ENCODE measurements around the gene STK10. TPM values are rescaled to one million over a fixed set of nuclear protein-coding genes. Genes with fewer than 3 reads are reported as not detected.

STK10 gene
- polyA plus RNA-seq, 1 of the 3 experiments (the other 2 are of a cell fraction), result 11.0 TPM

DNA sequence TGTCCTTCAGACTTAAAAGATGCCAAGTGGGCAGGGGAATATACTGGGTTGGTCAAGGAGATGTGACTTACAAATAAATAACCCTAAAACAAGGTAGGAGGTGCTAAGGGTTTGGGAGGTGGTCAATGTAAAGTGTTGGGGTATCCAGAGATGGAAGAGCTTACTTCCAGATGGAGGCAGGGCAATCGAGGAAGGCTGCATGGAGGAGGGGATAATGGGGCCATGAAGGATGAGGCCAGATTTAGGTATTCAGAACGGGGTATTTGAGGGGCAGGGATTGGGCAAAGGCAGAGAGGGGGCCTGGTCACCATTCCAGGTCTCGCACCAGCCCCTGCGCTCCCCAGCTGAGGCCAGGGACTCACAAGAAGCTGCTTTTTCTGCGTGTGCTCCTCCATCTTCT lies 123.7 kb downstream of the STK10 start:
- DNase-seq, result no peak
- Histone ChIP-seq H3K4me1 (ENCODE audit: control insufficient read depth in 1 of 2, insufficient read depth in 2 of 2, low read depth in 1 of 2, low read length in 1 of 2) (peaks cover 0 to 5% of the 10 kb centered on the region in 2 experiments; a peak in 1 of 4 replicates), H3K4me2 (no peak overlapping the region), H4K20me1 (ENCODE audit: insufficient read depth) (no peaks in the 10 kb centered on the region), H3K27me3 (ENCODE audit: insufficient read depth) (no peaks in the 10 kb centered on the region), H3F3A (replicated peaks; ENCODE audit: insufficient read depth) (no peaks in the 10 kb centered on the region), H3K36me3 (replicated peaks in 1 of 2; ENCODE audit: control insufficient read depth in 1 of 2, insufficient read depth in 2 of 2, low read length in 1 of 2) (peaks cover 17 to 29% of the 10 kb centered on the region in 2 experiments), H2AFZ (ENCODE audit: low read depth) (no peak overlapping the region), H3K9me2 (no peaks in the 10 kb centered on the region), H3K79me2 (ENCODE audit: insufficient read depth) (no peaks in the 10 kb centered on the region; the same call in 1 of the 2 replicates), H3K27ac (ENCODE audit: low read depth in 2 of 2, low read length in 1 of 2) (no peak overlapping the region), H3K9ac (no peak overlapping the region), H3K9me3 (no peaks in the 10 kb centered on the region), H3K4me3 (ENCODE audit: low read depth in 2 of 2, low read length in 1 of 2) (no peak overlapping the region)
- POLR2A ChIA-PET, result no interaction called here
- WGBS (ENCODE audit: low lambda C conversion rate), result 87% methylated on average over 3 of the region's 5 CpGs
- CTCF ChIA-PET, result interaction anchor here (0.5 to 1.0 kb wide), 2 partner anchors 139 to 229 kb away, joined by 3 read pairs; no protein-coding TSS in a partner anchor
- TF ChIP-seq, protein P1, sequence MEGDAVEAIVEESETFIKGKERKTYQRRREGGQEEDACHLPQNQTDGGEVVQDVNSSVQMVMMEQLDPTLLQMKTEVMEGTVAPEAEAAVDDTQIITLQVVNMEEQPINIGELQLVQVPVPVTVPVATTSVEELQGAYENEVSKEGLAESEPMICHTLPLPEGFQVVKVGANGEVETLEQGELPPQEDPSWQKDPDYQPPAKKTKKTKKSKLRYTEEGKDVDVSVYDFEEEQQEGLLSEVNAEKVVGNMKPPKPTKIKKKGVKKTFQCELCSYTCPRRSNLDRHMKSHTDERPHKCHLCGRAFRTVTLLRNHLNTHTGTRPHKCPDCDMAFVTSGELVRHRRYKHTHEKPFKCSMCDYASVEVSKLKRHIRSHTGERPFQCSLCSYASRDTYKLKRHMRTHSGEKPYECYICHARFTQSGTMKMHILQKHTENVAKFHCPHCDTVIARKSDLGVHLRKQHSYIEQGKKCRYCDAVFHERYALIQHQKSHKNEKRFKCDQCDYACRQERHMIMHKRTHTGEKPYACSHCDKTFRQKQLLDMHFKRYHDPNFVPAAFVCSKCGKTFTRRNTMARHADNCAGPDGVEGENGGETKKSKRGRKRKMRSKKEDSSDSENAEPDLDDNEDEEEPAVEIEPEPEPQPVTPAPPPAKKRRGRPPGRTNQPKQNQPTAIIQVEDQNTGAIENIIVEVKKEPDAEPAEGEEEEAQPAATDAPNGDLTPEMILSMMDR (IDR thresholded peaks at IDR 0.05), result no peak
- TF ChIP-seq, protein P2, sequence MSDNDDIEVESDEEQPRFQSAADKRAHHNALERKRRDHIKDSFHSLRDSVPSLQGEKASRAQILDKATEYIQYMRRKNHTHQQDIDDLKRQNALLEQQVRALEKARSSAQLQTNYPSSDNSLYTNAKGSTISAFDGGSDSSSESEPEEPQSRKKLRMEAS (IDR thresholded peaks at IDR 0.05; ENCODE audit: low read depth), result no peak
- TF ChIP-seq RXRA (IDR thresholded peaks at IDR 0.05; ENCODE audit: borderline replicate concordance, low read depth) (no peak), YY1 (IDR thresholded peaks at IDR 0.05; ENCODE audit: low read depth) (no peak), EZH2phosphoT487 (IDR thresholded peaks at IDR 0.05; ENCODE audit: borderline replicate concordance, low read depth) (no peak), GATA2 (CRISPR knock-in tag; IDR thresholded peaks at IDR 0.05) (no peak), RCOR1 (IDR thresholded peaks at IDR 0.05; ENCODE audit: low read length) (no peak), EP300 (IDR thresholded peaks at IDR 0.05; ENCODE audit: borderline replicate concordance in 1 of 2, low read depth in 1 of 2, low read length in 1 of 2) (no peak), JUND (IDR thresholded peaks at IDR 0.05) (no peak), FOSL2 (IDR thresholded peaks at IDR 0.05; ENCODE audit: borderline replicate concordance, low read depth) (no peak), ELF1 (IDR thresholded peaks at IDR 0.05) (no peak), CHD2 (IDR thresholded peaks at IDR 0.05; ENCODE audit: low read length, partially characterized antibody) (no peak), GABPA (IDR thresholded peaks at IDR 0.05; ENCODE audit: low read depth) (no peak), MEF2A (IDR thresholded peaks at IDR 0.05; ENCODE audit: borderline replicate concordance, low read depth) (no peak), FOXM1 (IDR thresholded peaks at IDR 0.05; ENCODE audit: low read depth) (no peak), POLR2AphosphoS5 (IDR thresholded peaks at IDR 0.05; ENCODE audit: low read depth, low read length) (no peak)
- TF ChIP-seq, protein P3, sequence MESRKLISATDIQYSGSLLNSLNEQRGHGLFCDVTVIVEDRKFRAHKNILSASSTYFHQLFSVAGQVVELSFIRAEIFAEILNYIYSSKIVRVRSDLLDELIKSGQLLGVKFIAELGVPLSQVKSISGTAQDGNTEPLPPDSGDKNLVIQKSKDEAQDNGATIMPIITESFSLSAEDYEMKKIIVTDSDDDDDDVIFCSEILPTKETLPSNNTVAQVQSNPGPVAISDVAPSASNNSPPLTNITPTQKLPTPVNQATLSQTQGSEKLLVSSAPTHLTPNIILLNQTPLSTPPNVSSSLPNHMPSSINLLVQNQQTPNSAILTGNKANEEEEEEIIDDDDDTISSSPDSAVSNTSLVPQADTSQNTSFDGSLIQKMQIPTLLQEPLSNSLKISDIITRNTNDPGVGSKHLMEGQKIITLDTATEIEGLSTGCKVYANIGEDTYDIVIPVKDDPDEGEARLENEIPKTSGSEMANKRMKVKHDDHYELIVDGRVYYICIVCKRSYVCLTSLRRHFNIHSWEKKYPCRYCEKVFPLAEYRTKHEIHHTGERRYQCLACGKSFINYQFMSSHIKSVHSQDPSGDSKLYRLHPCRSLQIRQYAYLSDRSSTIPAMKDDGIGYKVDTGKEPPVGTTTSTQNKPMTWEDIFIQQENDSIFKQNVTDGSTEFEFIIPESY (IDR thresholded peaks at IDR 0.05; ENCODE audit: borderline replicate concordance, low read depth), result no peak
- TF ChIP-seq, protein P4, sequence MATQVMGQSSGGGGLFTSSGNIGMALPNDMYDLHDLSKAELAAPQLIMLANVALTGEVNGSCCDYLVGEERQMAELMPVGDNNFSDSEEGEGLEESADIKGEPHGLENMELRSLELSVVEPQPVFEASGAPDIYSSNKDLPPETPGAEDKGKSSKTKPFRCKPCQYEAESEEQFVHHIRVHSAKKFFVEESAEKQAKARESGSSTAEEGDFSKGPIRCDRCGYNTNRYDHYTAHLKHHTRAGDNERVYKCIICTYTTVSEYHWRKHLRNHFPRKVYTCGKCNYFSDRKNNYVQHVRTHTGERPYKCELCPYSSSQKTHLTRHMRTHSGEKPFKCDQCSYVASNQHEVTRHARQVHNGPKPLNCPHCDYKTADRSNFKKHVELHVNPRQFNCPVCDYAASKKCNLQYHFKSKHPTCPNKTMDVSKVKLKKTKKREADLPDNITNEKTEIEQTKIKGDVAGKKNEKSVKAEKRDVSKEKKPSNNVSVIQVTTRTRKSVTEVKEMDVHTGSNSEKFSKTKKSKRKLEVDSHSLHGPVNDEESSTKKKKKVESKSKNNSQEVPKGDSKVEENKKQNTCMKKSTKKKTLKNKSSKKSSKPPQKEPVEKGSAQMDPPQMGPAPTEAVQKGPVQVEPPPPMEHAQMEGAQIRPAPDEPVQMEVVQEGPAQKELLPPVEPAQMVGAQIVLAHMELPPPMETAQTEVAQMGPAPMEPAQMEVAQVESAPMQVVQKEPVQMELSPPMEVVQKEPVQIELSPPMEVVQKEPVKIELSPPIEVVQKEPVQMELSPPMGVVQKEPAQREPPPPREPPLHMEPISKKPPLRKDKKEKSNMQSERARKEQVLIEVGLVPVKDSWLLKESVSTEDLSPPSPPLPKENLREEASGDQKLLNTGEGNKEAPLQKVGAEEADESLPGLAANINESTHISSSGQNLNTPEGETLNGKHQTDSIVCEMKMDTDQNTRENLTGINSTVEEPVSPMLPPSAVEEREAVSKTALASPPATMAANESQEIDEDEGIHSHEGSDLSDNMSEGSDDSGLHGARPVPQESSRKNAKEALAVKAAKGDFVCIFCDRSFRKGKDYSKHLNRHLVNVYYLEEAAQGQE (IDR thresholded peaks at IDR 0.05; ENCODE audit: low read depth, low read length), result no peak
- TF ChIP-seq, protein P5, sequence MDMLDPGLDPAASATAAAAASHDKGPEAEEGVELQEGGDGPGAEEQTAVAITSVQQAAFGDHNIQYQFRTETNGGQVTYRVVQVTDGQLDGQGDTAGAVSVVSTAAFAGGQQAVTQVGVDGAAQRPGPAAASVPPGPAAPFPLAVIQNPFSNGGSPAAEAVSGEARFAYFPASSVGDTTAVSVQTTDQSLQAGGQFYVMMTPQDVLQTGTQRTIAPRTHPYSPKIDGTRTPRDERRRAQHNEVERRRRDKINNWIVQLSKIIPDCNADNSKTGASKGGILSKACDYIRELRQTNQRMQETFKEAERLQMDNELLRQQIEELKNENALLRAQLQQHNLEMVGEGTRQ (IDR thresholded peaks at IDR 0.05; ENCODE audit: borderline replicate concordance, low read depth, low read length), result no peak
